HG03060 (cell line): Measurements from ENCODE around the gene ARHGEF19.
"Not testable (repeated sequence)": the region's sequence is repeated elsewhere in the genome, so short reads cannot be mapped to it uniquely, and the experiment has no call there.

Source experiments
- ATAC-seq: cut with Tn5 transposase; IDR thresholded peaks from one replicate; pipeline ENCODE4 v1.9.1; 2021; ENCODE audit warnings: low read depth, moderate number of reproducible peaks; ENCODE audit not compliant: unreplicated experiment

Gene ARHGEF19

DNA sequence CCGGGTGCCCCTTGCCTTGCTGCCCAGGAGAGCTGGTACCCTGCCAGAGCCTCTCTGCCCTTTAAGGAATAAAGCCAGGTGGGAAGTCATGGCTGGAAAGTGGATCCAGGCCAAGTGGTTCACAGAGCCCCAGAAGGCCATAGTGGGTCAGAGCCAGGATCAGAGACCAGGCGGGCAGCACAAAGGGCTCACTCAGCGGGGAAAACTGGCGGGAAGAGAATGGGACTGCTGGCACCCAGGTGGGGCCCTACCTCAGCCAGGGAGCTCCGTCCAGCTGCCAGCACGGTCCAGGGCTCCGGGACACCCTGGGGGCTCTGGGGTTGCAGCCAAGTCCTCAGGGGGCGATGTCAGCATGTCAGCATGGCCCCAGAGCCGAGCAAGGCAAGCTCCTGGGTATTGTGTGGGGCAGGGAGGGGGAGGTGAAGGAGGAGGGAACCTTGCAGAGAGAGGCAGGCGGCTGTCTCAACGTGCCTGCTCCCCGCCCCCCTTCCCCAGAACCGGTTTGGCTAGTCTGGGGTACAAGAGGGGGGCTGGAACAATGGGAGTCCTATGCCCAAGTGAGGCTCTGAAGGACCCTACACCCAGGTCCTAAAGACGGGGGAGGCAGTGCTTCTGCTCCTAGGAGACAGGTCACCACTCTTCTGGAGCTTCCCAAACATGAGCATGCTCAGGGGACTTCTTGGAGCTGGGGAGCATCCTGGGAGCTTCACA is at the start of gene ARHGEF19:
ARHGEF19 (minus strand) TSS at position 402 of the 711 bp plus-strand sequence. CDS start 3,598 bp downstream, outside the sequence.
- ATAC-seq: no peak

DNA sequence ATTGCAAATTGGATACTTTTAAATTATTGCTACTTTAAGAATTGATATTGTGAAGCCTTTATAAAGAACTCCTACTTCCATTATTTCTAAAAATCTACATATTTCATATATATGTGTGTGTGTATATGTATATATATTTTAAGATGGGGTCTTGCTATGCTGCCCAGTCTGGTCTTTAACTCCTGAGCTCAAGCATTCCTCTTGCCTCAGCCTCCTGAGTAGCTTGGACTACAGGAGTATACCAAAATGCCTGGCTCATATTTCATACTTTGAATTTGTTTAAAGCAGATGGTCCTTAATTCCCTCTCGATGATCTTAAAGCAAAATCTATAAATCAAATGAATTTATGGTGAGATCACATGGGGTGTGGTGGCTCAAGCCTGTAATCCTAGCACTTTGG is 49.6 kb upstream of the ARHGEF19 start:
- no peak for ATAC-seq

DNA sequence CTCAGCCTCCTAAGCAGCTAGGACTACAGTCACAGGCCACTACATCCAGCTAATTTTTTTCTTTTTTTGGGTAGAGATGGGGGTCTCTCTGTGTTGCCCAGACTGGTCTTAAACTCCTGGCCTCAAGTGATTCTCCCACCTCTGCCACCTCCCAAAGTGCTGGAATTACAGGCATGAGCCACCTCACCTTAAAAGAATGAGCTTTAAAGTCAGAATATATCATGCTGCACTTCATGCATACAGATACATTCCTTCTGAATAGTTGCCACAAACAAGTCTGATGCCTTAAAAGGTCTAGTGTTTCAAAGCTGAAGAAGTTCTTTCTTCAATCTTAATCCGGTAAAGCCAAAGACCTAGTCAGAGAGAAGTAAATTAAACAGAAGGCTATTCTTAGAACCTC is 48.4 kb upstream of the ARHGEF19 start:
- ATAC-seq: no peak

DNA sequence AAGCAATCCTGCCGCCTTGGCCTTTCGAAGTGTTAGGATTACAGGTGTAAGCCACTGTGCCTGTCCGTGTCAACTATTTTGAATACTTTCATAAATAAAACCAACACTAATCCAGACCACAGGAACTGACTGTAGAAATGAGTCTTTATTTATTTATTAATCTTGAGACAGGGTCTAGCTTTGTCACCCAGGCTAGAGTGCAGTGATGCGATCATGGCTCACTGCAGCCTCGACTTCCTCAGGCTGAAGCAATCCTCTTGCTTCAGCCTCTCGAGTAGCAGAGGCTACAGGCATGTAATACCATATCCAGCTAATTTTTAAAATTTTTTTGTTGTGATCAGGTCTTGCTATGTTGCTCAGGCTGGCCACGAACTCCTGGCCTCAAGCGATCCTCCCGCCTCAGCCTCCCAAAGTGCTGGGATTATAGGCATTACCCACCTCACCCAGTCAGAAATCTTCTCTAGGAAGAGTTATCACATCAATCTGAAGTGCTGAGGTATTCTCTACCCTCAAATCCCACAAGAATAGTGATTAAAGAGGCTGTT is 46.2 kb upstream of the ARHGEF19 start:
- ATAC-seq: no peak

DNA sequence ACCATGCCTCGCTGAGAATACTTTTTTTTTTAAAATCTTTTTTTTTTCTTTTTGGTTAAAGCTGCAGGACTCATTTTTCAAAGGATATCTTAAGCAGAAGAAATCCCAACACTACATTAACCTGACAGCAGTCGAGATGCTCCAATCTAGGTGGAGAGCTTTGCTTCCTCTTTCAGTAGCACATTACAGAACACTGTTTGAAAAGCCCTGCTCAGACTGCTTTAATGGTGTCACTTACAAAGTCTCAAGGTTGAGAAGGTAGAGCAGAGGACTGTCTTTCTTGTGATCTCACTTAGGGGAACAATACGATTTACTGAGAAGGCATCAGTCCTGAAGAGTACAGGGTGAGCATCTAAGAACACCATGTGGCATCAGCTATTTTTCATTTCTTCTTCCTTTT is 45.5 kb upstream of the ARHGEF19 start:
- ATAC-seq: no peak

DNA sequence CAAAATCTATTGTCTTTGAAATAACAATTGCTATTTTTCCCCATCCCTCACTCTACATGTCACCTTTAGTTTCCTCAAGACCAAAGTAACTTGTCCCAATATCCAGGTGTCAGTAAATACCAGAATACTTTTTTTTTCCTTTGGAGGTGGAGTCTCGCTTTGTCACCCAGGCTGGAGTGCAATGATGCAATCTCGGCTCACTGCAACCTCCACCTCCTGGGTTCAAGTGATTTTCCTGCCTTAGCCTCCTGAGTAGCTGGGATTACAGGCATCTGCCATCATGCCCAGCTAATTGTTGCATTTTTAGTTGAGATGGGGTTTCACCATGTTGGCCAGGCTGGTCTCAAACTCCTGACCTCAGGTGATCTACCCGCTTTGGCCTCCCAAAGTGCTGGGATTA is 45.1 kb upstream of the ARHGEF19 start:
- ATAC-seq: not testable (repeated sequence)

DNA sequence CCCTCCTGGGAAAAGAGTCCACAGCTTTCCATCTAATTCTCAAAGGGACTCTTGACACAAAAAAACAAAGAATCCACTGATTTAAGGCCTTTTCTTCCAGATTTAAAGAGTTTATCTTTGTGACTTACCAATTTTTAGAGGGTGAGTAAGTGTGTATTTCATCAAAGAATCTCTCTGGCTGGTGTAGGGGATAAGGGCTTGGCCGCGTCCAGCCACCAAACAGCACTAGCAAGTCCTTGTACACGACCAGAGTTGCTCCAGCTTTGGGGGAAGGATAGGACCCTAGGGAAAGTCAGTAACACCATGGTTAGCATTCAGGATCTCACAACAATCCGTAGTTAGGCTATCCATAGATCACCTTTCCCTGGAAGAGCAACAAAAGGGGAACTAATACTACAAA is 44.0 kb upstream of the ARHGEF19 start:
- ATAC-seq: no peak

DNA sequence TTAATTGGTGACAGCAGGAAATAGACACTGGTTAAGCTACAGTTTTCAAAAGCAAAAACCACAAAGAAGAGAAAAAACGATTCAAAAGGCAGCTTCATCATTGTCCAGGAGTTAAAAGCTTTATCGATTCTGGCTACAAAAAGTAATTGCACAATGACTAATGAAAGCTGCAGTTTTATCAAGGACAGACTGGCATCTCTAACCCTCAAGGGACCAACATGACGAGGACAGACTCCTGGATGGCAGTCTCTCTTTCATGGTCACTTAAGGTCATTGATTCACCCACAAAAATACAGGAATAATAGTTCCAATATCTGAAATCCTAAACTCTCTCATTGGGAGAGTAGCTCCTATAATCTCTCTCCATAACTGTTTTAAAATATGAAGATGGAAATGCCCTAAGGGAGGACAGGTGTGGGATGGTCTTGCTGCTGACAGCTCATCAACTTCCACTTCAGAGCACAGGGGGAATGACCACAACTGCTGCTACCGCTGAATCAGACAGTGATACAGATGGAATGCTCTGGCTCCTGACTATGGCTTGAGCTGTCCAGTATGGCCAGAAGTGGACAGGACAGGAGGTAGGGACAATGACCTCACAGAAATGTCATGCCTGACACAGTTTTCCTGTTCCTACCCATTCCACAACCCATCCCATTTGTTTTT is 41.9 kb upstream of the ARHGEF19 start:
- no peak for ATAC-seq

DNA sequence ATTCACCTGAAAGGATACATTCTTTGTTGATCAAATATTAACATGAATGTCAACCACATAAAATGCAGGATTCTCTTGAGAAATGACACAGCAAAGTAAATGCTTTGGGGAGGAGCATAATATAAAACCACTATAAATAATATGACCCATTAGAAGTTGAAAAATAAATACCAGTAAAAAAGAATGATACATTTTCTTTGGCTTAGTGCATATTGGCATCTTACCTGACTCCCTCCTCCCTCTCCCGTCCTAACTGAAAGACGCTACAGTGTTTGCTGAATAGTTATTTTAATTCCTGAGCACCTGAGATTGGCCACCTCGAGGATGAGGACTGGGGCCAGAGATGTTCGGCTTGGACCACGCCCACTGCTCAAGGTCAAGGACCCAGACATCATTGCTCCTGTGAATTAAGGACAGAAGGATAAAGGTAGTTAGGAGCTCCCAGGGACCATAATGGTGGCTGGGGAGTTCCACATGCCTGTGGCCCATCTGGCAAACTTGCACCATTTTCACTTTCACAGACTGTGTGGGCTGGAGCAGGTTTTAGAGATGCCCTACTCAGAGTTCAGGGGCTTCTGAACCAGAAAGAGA is 41.0 kb upstream of the ARHGEF19 start:
- no peak for ATAC-seq

DNA sequence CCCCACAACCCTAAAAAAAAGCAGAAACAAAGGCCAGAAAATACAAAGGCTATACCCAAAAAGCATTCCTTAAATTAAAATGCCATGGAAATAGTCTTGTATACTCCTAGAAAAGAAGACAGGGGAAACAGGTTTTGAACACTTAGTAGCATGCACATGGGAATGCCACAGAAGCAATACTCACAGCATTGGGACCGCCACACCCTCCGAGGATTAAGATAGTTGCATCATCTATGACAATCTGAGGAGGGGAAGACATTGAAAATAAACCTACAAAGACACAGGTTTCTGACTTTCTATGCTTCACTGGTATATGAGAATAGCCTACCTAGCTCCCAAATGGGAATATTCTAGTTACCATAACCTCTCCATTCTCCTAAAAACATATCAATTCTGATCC is 40.5 kb upstream of the ARHGEF19 start:
- ATAC-seq: no peak

DNA sequence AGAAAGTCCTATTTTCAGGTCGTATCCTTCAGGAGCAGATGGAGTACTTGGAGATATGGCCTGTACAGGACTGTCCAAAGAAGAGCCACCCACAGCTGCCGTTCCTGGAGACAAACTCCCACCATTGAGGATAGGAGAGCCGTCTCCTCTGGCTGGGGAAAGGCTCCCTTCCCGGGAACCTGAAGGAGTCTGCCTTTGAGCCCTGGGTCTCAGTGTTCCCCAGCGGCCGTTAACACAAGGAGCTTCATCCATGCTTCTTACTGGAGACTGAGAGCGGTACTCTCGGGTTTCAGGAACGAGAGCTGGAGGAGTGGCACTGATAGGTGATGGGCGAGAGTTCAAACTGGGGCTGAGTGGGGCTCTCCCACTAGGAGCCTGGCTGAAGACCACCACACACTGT is 38.9 kb upstream of the ARHGEF19 start:
- no peak for ATAC-seq

DNA sequence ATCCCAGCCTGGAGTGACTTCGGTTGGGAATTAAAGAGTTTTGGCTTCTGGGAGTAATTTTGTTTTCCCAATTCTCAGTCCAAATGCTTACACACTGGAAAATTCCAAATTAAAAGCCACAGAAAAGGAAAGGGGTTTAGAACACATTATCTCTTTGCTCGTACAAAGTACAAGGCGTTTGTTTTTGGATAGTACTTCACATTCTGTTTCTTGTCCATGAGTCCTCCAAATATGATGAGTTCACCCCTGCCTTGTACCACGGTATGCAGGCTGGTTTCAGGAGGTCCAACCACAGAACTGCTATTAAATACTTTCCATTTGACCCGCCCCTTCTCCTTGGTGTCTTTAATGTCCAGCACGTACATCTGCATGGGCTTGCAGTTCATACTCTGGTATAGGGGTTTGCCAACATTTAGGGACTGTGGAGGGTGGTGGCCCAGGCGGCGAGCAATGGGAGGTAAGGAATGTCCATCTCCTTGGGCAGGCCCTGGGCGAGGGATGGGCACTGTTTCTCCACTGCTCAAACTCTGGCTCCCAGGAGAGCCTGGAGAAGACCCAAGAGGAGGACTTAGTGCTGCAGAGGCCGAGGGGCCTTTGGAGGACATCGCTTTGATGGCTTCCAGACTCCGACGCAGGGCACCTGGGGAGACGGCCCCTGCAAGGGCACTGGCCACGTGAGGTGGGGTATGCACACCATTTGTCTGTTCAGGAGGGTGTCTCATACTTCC is 38.2 kb upstream of the ARHGEF19 start:
- no peak for ATAC-seq

DNA sequence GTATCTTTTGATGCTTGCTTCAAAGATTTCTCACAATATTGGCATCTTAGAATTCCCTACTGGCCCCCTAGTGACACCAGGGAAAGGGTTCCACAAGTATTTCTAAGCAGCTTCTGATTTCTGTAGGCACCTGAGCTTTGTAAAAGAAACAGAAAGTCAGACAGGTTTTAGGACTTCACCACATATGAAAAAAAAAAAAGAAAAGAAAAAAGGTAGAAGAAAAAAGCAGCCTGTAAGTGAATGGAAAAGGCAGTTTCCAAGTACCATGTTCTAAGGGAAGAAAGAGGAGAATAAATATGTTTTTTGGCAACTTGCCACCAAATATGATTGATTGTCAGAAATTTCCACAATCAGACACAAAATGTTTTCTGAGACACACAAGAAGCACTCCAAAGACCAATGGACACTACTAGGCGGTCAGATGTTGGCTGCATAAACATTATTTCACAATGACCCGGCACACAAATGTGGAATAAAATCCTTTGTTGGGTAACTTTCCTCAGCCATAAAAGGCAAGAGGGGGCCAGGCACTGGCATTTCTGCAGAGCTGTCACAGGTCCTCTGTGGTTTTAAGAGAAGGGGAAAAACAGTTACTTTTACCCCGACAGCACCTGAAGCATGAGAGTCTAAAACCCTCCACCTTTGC is 37.3 kb upstream of the ARHGEF19 start:
- no peak for ATAC-seq

DNA sequence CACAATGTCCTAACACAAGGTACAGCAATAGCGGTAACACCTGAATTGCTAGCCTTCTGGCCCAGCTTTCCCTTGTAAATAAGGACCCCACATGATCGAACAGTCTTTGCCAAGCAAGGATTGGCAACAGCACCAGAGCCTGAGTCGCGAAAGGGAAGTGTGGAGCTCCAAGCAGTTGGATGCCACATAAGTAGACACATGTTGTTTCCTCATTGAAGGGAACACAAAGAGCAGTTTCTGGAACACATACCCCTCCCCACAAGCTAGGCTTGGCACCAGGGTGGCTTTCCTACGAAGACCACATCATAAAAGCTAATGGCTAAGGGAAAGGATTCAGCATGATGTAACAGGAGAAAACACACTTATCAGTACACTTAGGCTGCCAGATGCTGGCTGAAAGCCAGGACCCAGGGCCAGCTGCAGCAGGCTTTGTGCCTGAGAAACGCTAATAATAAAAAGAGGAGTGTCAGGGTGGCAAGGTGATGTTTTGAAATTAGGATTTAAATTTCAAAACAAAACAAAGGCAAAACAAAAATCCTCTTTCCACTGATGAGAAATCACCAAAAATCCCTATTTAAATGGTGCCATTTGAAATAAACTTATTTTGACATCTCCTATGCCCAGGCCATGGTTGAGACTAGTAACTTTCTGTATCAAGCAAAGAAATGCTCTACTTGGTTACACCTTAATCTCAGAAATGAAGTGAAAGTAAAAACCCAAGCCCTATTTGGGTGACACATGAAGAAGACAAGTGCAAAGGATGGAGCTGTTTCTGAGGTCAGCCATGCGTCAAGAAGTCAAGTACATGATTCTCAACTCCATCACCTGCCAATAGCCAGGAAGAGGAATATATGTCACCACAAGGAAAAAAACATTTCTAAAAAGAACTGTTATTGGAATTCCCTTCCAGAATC is 36.4 kb upstream of the ARHGEF19 start:
- no peak for ATAC-seq

DNA sequence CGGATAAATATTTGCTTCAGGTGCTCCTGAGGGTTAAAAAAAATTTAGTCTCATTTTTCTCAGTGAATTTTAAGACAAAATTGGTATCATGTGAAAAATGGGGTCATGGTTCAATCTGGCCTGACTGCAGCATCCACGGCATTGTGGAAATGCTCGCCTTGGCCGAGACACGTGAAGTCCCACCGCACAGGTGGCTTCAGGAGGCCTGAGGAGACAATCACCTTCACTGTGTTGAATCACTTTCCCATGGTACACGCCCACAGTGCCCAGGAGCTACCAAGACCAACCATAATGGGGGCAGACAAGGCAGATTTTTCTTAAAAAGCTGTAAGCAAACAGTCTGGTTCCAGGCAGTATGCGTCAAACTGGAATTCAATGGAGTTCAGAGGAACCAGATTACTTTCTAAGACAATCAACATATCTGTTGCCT is 35.6 kb upstream of the ARHGEF19 start:
- no peak for ATAC-seq

DNA sequence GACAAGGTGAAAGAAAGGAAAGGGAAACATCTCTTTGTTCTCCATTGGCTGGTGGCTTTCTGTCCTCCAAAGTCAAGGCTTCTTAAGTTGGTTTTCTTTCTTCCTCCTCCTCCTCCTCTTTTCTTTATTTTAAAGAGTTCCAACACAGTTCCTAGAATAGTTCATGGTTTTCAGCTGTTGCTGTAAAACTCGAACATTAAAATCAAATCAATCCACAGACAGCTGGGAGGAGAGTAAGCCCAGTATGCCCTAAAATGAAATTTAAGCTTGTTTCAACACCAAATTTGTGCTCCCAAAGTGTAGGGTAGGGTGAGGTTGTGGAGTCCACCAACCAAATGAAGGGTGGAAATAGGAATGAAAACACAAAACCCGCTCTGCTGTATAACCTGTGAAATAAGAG is 35.0 kb upstream of the ARHGEF19 start:
- ATAC-seq: no peak

DNA sequence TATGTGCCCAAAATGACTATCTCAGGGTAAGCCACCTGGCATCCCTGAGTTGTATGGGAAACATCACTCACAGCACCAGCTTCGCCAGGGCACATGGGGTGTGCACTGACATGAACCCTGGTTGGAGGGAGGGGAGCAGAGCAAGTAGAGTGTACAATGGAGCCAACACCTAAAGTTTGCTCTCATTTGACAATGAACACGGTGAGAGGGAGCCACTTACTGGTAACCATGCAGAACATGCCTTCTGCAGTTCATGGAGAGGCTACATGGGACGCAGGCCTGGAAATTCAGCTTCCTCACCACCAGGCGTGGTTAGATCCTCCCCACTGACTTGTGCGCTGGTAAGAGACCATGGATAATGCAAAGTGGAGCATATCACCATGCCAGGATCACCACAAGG is 34.5 kb upstream of the ARHGEF19 start:
- ATAC-seq: no peak

DNA sequence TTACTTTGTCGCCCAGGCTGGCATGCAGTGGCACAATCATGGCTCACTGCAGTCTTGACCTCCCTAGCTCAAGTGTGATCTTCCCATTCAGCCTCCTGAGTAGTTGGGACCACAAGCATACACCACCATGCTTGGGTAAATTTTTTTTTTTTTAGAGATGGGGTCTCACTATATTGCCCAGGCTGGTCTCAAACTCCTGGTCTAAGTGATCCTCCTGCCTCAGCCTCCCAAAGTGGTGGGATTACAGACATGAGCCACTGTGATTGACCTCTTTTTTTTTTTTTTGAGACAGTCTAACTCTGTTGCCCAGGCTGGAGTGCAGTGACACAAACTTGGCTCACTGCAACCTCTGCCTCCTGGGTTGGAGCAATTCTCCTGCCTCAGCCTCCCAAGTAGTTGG is 33.8 kb upstream of the ARHGEF19 start:
- not testable (repeated sequence) for ATAC-seq

DNA sequence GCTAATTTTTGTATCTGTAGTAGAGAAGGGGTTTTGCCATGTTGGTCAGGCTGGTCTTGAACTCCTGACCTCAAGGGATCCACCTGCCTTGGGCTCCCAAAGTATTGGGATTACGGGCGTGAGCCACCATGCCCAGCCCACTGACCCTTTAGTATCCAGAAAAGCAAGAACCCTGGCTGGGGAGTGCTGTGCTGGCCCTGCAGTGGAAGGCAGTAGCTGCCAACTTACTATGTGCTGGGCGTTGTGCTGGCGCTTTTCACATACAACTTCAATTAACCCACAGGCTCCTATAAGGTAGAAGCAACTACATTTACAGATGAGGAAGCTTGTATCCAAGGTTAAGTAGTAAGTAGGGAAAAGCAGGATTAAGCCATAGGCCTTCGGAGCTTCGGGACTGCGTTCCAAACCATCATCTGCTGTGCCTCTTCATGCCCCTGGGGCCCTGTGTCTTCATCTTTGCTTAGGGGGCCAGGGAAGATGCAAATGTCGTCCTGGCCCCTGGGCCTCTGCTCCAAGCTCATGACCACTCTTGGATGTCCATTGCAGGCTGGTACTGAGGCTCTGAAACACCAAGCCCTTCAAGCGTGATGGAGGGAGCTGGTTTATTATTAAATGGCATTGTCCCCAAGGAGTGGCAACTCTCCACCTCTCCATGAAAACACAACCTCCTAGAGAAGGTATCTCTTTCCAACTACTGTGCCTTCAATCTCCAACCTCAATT is 33.2 kb upstream of the ARHGEF19 start:
- ATAC-seq: no peak
